DLD1 (cell line): ENCODE results near the gene OR2F2.

ENCODE experiments used
- in situ Hi-C: cut with HindIII; loops from 2 replicates; pipeline ENCODE4 v1.10.0; 2017; ENCODE audit warnings: low sequenced_read_pairs

OR2F2 gene

GRCh38 chr7:143934526-143935325 lies at the start of gene OR2F2:
OR2F2 (plus strand) TSS chr7:143935233; CDS start chr7:143935233, 0 bp downstream.
- in situ Hi-C loops, result no loop called here

GRCh38 chr7:143885951-143886350 lies 49.1 kb upstream of the OR2F2 start:
- in situ Hi-C loops, result no loop called here

- in situ Hi-C loops, result no loop called here
Measured at GRCh38 chr7:143886826-143887477, 48.1 kb upstream of the OR2F2 start.

- in situ Hi-C loops, result no loop called here
Measured at GRCh38 chr7:143889068-143889467, 46.0 kb upstream of the OR2F2 start.

- in situ Hi-C loops, result no loop called here
Measured at GRCh38 chr7:143890558-143890957, 44.5 kb upstream of the OR2F2 start.

GRCh38 chr7:143891457-143891856 lies 43.6 kb upstream of the OR2F2 start:
- in situ Hi-C loops, result no loop called here

- in situ Hi-C loops, result no loop called here
Measured at GRCh38 chr7:143892527-143893300, 42.3 kb upstream of the OR2F2 start.

GRCh38 chr7:143896667-143897066 lies 38.4 kb upstream of the OR2F2 start:
- in situ Hi-C loops, result no loop called here

- in situ Hi-C loops, result no loop called here
Measured at GRCh38 chr7:143898810-143899209, 36.2 kb upstream of the OR2F2 start.

- in situ Hi-C loops, result no loop called here
Measured at GRCh38 chr7:143900230-143900766, 34.7 kb upstream of the OR2F2 start.

- in situ Hi-C loops, result no loop called here
Measured at GRCh38 chr7:143901332-143901667, 33.7 kb upstream of the OR2F2 start.

- in situ Hi-C loops, result no loop called here
Measured at GRCh38 chr7:143901668-143902331, 33.2 kb upstream of the OR2F2 start, which contains the start of gene TCAF1. TCAF1 (minus strand) TSS chr7:143902176; CDS start chr7:143876608, 25,568 bp downstream.

GRCh38 chr7:143902332-143902899 lies 32.6 kb upstream of the OR2F2 start:
- in situ Hi-C loops, result no loop called here

- in situ Hi-C loops, result no loop called here
Measured at GRCh38 chr7:143905509-143905908, 29.5 kb upstream of the OR2F2 start.

- in situ Hi-C loops, result no loop called here
Measured at GRCh38 chr7:143906151-143906550, 28.9 kb upstream of the OR2F2 start.

- in situ Hi-C loops, result no loop called here
Measured at GRCh38 chr7:143906895-143907294, 28.1 kb upstream of the OR2F2 start.

GRCh38 chr7:143908120-143908519 lies 26.9 kb upstream of the OR2F2 start:
- in situ Hi-C loops, result no loop called here

GRCh38 chr7:143909863-143910262 lies 25.2 kb upstream of the OR2F2 start:
- in situ Hi-C loops, result no loop called here

- in situ Hi-C loops, result no loop called here
Measured at GRCh38 chr7:143910473-143911248, 24.4 kb upstream of the OR2F2 start.
